ENCODE data around the gene MAPT.

Gene MAPT

DNA sequence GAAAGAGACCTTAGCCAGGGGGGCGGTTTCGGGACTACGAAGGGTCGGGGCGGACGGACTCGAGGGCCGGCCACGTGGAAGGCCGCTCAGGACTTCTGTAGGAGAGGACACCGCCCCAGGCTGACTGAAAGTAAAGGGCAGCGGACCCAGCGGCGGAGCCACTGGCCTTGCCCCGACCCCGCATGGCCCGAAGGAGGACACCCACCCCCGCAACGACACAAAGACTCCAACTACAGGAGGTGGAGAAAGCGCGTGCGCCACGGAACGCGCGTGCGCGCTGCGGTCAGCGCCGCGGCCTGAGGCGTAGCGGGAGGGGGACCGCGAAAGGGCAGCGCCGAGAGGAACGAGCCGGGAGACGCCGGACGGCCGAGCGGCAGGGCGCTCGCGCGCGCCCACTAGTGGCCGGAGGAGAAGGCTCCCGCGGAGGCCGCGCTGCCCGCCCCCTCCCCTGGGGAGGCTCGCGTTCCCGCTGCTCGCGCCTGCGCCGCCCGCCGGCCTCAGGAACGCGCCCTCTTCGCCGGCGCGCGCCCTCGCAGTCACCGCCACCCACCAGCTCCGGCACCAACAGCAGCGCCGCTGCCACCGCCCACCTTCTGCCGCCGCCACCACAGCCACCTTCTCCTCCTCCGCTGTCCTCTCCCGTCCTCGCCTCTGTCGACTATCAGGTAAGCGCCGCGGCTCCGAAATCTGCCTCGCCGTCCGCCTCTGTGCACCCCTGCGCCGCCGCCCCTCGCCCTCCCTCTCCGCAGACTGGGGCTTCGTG, at the start of gene MAPT:
Gene MAPT, plus strand, starts transcription at position 533 of the 763 bp plus-strand sequence. CDS start 67,784 bp downstream, outside the sequence.
- H3K4me3 ChIP-seq (ENCODE audit: low read length) = peak within 1 kb of the TSS; percentile 51
- peak; percentile 56 for DNase-seq (ENCODE audit: low read depth)
- TF ChIP-seq, protein P1, sequence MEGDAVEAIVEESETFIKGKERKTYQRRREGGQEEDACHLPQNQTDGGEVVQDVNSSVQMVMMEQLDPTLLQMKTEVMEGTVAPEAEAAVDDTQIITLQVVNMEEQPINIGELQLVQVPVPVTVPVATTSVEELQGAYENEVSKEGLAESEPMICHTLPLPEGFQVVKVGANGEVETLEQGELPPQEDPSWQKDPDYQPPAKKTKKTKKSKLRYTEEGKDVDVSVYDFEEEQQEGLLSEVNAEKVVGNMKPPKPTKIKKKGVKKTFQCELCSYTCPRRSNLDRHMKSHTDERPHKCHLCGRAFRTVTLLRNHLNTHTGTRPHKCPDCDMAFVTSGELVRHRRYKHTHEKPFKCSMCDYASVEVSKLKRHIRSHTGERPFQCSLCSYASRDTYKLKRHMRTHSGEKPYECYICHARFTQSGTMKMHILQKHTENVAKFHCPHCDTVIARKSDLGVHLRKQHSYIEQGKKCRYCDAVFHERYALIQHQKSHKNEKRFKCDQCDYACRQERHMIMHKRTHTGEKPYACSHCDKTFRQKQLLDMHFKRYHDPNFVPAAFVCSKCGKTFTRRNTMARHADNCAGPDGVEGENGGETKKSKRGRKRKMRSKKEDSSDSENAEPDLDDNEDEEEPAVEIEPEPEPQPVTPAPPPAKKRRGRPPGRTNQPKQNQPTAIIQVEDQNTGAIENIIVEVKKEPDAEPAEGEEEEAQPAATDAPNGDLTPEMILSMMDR (conservative IDR thresholded peaks at IDR 0.05; ENCODE audit: low read depth, low read length) = peak; percentile 73

DNA sequence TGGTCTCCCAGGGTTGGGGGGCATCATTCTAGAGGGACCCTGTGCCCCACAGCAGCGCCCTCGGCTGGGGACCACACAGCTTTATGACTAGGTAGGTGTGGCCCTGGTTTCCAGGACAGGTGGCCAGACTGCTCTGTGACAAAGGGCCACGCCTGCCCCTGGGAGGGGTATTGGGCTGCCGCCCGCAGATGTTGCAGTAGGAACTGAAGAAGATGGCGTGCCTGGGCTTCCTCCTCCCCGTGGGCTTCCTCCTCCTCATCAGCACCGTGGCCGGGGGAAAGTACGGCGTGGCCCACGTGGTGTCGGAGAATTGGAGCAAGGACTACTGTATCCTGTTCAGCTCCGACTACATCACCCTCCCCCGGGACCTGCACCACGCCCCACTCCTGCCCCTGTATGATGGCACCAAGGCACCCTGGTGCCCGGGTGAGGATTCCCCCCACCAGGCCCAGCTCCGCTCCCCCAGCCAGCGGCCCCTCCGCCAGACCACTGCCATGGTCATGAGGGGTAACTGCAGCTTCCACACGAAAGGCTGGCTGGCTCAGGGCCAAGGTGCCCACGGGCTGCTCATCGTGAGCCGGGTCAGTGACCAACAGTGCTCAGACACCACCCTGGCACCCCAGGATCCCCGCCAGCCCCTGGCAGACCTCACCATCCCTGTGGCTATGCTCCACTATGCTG, 49.5 kb upstream of the MAPT start, which contains the start of gene SPPL2C:
Gene SPPL2C, plus strand, starts transcription at position 187 of the 681 bp plus-strand sequence. Its CDS starts 26 bp downstream, at position 213.
- TF ChIP-seq, protein P1 (conservative IDR thresholded peaks at IDR 0.05; ENCODE audit: low read depth, low read length) = no peak
- H3K4me3 ChIP-seq (ENCODE audit: low read length) = no peak within 1 kb of the TSS
- no peak for DNase-seq (ENCODE audit: low read depth)

DNA sequence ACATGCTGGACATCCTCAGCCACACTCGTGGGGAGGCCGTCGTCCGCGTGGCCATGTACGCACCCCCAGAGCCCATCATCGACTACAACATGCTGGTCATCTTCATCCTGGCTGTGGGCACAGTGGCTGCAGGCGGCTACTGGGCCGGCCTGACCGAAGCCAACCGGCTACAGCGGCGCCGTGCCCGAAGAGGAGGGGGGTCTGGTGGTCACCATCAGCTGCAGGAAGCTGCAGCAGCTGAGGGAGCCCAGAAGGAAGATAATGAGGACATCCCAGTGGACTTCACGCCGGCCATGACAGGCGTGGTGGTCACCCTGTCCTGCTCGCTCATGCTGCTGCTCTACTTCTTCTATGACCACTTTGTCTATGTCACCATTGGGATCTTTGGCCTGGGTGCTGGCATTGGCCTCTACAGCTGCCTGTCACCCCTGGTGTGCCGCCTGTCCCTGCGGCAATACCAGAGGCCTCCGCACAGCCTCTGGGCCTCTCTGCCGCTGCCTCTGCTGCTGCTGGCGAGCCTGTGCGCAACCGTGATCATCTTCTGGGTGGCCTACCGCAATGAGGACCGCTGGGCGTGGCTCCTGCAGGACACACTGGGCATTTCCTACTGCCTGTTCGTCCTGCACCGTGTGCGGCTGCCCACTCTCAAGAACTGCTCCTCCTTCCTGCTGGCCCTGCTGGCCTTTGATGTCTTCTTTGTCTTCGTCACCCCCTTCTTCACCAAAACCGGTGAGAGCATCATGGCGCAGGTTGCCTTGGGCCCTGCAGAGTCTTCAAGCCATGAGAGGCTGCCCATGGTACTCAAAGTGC, 48.8 kb upstream of the MAPT start:
- no peak for DNase-seq (ENCODE audit: low read depth)
- no peak overlapping the region for H3K4me3 ChIP-seq (ENCODE audit: low read length)
- TF ChIP-seq, protein P1 (conservative IDR thresholded peaks at IDR 0.05; ENCODE audit: low read depth, low read length) = no peak

DNA sequence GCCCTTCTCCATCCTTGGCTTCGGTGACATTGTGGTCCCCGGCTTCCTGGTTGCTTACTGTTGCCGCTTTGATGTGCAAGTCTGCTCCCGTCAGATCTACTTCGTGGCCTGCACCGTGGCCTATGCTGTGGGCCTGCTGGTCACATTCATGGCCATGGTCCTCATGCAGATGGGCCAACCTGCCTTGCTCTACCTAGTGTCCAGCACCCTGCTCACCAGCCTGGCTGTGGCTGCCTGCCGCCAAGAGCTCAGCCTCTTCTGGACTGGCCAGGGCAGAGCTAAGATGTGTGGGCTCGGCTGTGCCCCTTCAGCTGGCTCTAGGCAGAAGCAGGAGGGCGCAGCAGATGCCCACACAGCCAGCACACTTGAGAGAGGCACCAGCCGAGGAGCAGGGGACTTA, 48.1 kb upstream of the MAPT start:
- no peak overlapping the region for H3K4me3 ChIP-seq (ENCODE audit: low read length)
- TF ChIP-seq, protein P1 (conservative IDR thresholded peaks at IDR 0.05; ENCODE audit: low read depth, low read length) = no peak
- no peak for DNase-seq (ENCODE audit: low read depth)

DNA sequence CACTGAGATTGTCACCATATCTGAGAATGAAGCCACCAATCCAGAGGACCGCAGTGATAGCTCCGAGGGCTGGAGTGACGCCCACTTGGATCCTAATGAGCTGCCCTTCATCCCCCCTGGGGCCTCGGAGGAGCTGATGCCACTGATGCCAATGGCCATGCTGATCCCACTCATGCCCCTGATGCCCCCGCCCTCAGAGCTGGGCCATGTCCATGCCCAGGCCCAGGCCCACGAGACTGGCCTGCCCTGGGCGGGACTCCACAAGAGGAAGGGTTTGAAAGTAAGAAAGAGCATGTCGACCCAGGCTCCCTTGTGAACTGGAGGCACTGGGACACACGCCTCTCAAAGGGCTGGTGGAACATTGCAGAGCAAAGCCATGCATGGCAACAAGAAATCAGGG, 47.7 kb upstream of the MAPT start:
- TF ChIP-seq, protein P1 (conservative IDR thresholded peaks at IDR 0.05; ENCODE audit: low read depth, low read length) = no peak
- no peak overlapping the region for H3K4me3 ChIP-seq (ENCODE audit: low read length)
- DNase-seq (ENCODE audit: low read depth) = no peak

DNA sequence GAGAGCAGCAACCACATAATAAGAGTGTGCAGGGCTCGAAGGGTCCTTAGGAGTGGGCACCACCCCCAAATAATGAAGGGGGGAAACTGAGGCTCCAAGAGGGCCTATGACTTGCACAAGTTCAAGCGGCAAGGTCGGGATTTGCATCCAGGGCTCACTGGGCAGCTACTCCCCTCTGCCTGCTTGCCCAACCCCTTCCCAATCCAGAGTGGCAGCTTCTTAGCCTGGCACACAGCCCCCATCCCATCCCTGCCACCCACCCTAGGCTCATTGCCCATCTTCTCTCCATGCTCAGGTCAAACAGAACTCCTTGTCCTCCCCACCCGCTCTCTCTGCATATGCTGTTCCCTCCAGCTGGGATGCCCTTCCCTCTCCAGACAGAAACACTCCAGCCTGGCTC, 47.3 kb upstream of the MAPT start:
- no peak overlapping the region for H3K4me3 ChIP-seq (ENCODE audit: low read length)

More for the DNA sequence above, 47.3 kb upstream of the MAPT start:
- DNase-seq (ENCODE audit: low read depth) = no peak
- TF ChIP-seq, protein P1 (conservative IDR thresholded peaks at IDR 0.05; ENCODE audit: low read depth, low read length) = no peak

Data from retinal pigment epithelial cell (primary cell).